Parathyroid adenoma (tissue), 2 donors: ENCODE data around the gene DNASE1L3.

Experiments used
- H2AFZ ChIP-seq: fragments of 300-600 bp; sonication (generic); one replicate; pipeline ENCODE4 v1.7.0; 2017; ENCODE audit warnings: antibody characterized with exemption, mild to moderate bottlenecking
- H3K27ac ChIP-seq: fragments of 300-600 bp; sonication (generic); one replicate; pipeline ENCODE4 v1.7.0; 2017
- H3K27me3 ChIP-seq: fragments of 300-600 bp; sonication (generic); one replicate; pipeline ENCODE4 v1.7.0; 2017; ENCODE audit warnings: low read length; ENCODE audit not compliant: control insufficient read depth, insufficient read depth
- H3K36me3 ChIP-seq: fragments of 300-600 bp; sonication (generic); one replicate; pipeline ENCODE4 v1.7.0; 2017; ENCODE audit warnings: low read length; ENCODE audit not compliant: control insufficient read depth, insufficient read depth
- H3K4me1 ChIP-seq: fragments of 300-600 bp; sonication (generic); one replicate; pipeline ENCODE4 v1.7.0; 2017; ENCODE audit warnings: control low read depth
- H3K4me2 ChIP-seq: fragments of 300-600 bp; sonication (generic); one replicate; pipeline ENCODE4 v1.7.0; 2017; ENCODE audit warnings: low read length
- H3K4me3 ChIP-seq: fragments of 300-600 bp; sonication (generic); one replicate; pipeline ENCODE4 v1.7.0; 2017; ENCODE audit warnings: low read depth, low read length
- H3K79me2 ChIP-seq: fragments of 300-600 bp; sonication (generic); one replicate; pipeline ENCODE4 v1.7.0; 2017; ENCODE audit warnings: control low read depth
- H3K9ac ChIP-seq: fragments of 300-600 bp; sonication (generic); one replicate; pipeline ENCODE4 v1.7.0; 2017; ENCODE audit warnings: mild to moderate bottlenecking
- H3K9me3 ChIP-seq: fragments of 300-600 bp; sonication (generic); one replicate; pipeline ENCODE4 v1.7.0; 2017; ENCODE audit warnings: low read length; ENCODE audit not compliant: control insufficient read depth
- TF ChIP-seq, protein P1 (sequence below): fragments of 300-600 bp; sonication (generic); IDR thresholded peaks from one replicate; pipeline ENCODE4 v1.7.0; 2017; ENCODE audit warnings: antibody characterized with exemption, mild to moderate bottlenecking
- donor health status: primary hyperparathyroidism.

Gene DNASE1L3

DNA sequence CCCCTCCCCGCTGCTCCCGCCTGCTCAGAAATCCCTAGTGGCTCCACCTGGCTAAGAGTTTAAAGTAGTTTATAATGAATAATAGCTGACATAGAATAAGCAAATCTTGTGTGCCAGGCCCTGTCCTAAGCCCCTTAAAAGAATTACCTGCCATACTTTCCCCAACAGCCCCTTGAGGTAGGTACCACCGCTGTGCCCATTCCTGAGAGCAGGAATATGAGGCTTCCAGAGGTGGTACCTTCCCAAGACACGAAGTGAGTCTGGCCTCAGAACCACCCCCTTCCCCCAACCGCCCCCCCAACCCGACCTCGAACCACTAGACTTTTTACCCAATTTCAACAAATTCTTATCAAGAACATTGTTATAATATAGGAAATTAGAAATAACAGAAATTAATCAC is 28.1 kb upstream of the DNASE1L3 start:
- Histone ChIP-seq H3K4me3 (peak overlapping the region; percentile 73), H3K27me3 (no peaks in the 10 kb centered on the region)

DNA sequence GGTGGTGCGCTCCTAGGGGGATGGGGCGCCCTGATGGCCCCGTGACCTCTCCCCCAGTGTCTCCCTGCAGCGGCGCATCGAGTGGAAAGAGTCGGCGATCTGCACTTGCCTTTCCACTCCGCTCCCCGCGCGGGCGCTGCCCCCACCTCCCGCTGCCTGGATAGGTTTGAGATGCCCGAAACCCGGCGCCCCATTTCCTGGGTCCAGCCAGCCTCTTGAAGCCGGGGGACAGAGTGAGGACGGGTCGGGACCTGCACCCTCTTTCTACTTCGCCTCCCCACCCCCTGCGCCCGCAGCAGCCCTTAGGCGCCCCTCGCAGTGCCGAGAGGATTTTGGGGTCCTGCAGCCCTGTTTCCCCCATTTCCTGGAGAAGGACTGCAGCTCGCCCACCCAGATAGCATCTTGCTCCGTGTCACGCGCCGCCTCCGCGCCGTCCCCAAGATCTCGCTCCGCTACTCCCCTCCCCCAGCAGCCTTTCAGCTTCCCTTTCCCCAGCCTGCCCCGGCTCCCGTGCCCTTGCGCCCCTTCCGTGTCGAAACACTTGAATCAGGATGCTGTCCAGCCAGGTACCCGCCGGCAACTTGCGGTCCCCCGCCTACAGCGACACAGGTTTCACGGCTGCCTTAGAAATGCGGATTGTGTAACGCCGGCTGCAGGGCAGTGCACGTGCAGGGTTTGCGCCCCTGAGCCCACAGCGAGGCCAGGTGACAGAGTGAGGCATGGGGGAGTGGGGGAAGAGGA is 27.3 kb upstream of the DNASE1L3 start:
- H3K4me2 ChIP-seq: peak overlapping the region; percentile 75

More for the DNA sequence above, 28.1 kb upstream of the DNASE1L3 start:
- Histone ChIP-seq H3K4me2 (peak overlapping the region; percentile 75), H3K9me3 (no peaks in the 10 kb centered on the region), H2AFZ (no peak overlapping the region), H3K79me2 (no peaks in the 10 kb centered on the region), H3K9ac (no peak overlapping the region), H3K4me1 (peaks cover 4% of the 10 kb centered on the region), H3K36me3 (no peaks in the 10 kb centered on the region), H3K27ac (no peak overlapping the region)
- TF ChIP-seq, protein P1, sequence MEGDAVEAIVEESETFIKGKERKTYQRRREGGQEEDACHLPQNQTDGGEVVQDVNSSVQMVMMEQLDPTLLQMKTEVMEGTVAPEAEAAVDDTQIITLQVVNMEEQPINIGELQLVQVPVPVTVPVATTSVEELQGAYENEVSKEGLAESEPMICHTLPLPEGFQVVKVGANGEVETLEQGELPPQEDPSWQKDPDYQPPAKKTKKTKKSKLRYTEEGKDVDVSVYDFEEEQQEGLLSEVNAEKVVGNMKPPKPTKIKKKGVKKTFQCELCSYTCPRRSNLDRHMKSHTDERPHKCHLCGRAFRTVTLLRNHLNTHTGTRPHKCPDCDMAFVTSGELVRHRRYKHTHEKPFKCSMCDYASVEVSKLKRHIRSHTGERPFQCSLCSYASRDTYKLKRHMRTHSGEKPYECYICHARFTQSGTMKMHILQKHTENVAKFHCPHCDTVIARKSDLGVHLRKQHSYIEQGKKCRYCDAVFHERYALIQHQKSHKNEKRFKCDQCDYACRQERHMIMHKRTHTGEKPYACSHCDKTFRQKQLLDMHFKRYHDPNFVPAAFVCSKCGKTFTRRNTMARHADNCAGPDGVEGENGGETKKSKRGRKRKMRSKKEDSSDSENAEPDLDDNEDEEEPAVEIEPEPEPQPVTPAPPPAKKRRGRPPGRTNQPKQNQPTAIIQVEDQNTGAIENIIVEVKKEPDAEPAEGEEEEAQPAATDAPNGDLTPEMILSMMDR: no peak

DNA sequence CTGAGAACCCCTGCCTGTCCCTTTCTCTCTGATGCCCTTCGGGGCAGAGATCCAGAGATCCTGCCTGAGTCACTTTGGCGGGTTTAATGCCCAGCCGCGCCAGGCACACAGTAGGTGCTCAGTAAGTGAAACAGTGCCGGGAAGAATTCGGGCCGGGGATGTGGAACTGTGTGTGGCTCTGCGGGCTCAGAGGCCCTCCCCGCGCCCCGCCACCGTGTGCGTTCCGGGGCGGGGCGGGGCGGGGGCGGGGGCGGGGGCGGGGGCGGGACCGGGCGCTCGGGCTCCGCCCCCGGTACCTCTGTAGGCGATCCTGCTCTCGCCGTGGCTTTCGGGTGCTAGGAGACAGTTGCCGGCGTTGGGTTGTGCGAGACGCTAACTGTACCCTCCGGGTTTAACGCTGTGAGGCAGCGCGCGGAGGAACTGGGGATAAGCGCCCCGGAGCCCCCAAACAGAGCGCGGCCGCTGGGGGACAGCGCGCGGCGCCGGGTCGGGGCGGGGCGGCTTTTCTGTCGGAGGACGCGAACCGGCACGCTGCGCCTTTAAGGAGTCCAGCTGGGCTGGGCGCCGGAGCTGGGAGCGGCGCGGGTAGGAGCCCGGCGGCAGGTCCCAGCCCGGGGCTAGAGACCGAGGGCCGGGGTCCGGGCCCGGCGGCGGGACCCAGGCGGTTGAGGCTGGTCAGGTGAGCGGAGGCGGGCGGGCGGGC is 26.6 kb upstream of the DNASE1L3 start, which contains the start of gene ABHD6:
Gene ABHD6, plus strand, starts transcription at position 555 of the 703 bp plus-strand sequence. CDS start 18,795 bp downstream, outside the sequence.
- Histone ChIP-seq H3K4me1 (peaks cover 4% of the 10 kb centered on the region), H3K27ac (peak within 1 kb of the TSS; percentile 50), H3K79me2 (no peaks in the 10 kb centered on the region), H3K4me3 (peak within 1 kb of the TSS; percentile 73), H2AFZ (peak within 1 kb of the TSS; percentile 96), H3K9ac (no peak within 1 kb of the TSS), H3K27me3 (no peaks in the 10 kb centered on the region), H3K9me3 (no peaks in the 10 kb centered on the region), H3K4me2 (peak within 1 kb of the TSS; percentile 75), H3K36me3 (no peaks in the 10 kb centered on the region)
- TF ChIP-seq, protein P1: peak; percentile 49

More for the DNA sequence above, 27.3 kb upstream of the DNASE1L3 start:
- H3K9me3 ChIP-seq: no peaks in the 10 kb centered on the region
- H3K36me3 ChIP-seq: no peaks in the 10 kb centered on the region
- H3K4me1 ChIP-seq: peaks cover 4% of the 10 kb centered on the region
- H3K9ac ChIP-seq: no peak overlapping the region
- H3K27ac ChIP-seq: no peak overlapping the region
- TF ChIP-seq, protein P1: no peak
- H3K27me3 ChIP-seq: no peaks in the 10 kb centered on the region
- H3K79me2 ChIP-seq: no peaks in the 10 kb centered on the region
- H2AFZ ChIP-seq: peak overlapping the region; percentile 96
- peak overlapping the region; percentile 73 for H3K4me3 ChIP-seq

DNA sequence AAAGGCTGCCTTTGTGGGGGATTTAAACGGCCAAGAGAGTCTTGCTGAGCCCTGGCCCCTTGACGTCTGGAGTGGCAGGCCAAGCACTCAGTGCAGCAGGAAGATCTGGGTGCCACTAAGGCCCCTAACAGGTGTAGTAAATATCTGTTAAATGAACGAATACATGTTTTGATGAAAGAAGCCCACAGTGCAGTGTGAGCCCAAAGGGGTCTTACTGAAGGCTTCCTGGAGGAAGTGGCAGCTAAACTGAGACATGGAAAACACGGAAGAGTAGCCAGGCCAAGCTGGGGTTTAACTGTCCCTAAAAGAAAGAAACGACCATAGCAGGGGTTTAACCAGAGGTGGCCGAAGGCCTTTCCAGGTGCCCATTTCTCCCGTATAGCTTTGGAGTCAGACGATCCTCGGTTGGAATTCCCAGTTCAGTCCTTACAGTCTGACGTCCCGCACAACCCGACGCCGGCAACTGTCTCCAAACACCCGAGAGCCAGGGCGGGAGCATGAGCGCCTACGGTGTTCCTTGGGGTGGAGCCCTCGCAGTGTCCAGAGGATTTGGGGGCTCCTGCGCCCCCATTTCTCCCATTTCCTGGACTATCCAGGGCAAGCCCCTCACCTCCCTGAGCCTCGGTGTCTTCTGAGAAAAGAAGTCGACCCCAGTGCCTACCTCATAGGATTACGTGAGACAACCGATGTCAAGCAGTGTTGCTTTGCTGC is 25.9 kb upstream of the DNASE1L3 start:
- Histone ChIP-seq H2AFZ (peak overlapping the region; percentile 96), H3K9ac (no peak overlapping the region), H3K9me3 (no peaks in the 10 kb centered on the region), H3K4me1 (peaks cover 4% of the 10 kb centered on the region), H3K79me2 (no peaks in the 10 kb centered on the region), H3K27ac (peak overlapping the region; percentile 50), H3K4me2 (peak overlapping the region; percentile 75), H3K4me3 (peak overlapping the region; percentile 73), H3K36me3 (no peaks in the 10 kb centered on the region), H3K27me3 (no peaks in the 10 kb centered on the region)
- TF ChIP-seq, protein P1: no peak
